LNCAP (cell line): ENCODE measurements around the gene RO60.
A peak's percentile ranks its signal among the peaks of the same experiment; 100 is the strongest.

Experiments used
- CTCF ChIP-seq: fragments of 450-650 bp; IDR thresholded peaks from 2 replicates; pipeline ENCODE4 v1.5.1; 2017; ENCODE audit warnings: mild to moderate bottlenecking

The RO60 gene

GRCh38 chr1:193066606-193067005, 7.2 kb downstream of the RO60 start:
- TF ChIP-seq CTCF = no peak

GRCh38 chr1:193068013-193068412, 8.6 kb downstream of the RO60 start:
- no peak for TF ChIP-seq CTCF

GRCh38 chr1:193069748-193070385, 10.5 kb downstream of the RO60 start:
- peak; percentile 27; the same call in 1 of the 2 replicates for TF ChIP-seq CTCF

- no peak for TF ChIP-seq CTCF
Measured at GRCh38 chr1:193070386-193070753, 11.0 kb downstream of the RO60 start.

GRCh38 chr1:193070942-193071341, 11.5 kb downstream of the RO60 start:
- no peak for TF ChIP-seq CTCF

GRCh38 chr1:193077991-193078390, 18.6 kb downstream of the RO60 start:
- TF ChIP-seq CTCF = no peak

GRCh38 chr1:193079187-193079586, 19.8 kb downstream of the RO60 start:
- no peak for TF ChIP-seq CTCF
